Mesothelial cell of epicardium (in vitro differentiated cells): ENCODE results near the gene RGS16. TPM values are rescaled to one million over a fixed set of nuclear protein-coding genes. Genes with fewer than 3 reads are reported as not detected.

Experiments
- DNase-seq, 2 experiments: peaks; one replicate each; pipeline ENCODE4 v3.0.0; 2021; ENCODE audit warnings: low spot score in 2 of 2; ENCODE audit not compliant: unreplicated experiment in 2 of 2
- H3K27ac Mint-ChIP-seq: 2 replicates; pipeline ENCODE4 v1.8.0; 2021; ENCODE audit warnings: mixed read lengths
- H3K27me3 Mint-ChIP-seq: 2 replicates; pipeline ENCODE4 v1.8.0; 2021; ENCODE audit warnings: low read depth, mixed read lengths
- H3K36me3 Mint-ChIP-seq: 2 replicates; pipeline ENCODE4 v1.8.0; 2021; ENCODE audit warnings: mixed read lengths
- H3K4me1 Mint-ChIP-seq: 2 replicates; pipeline ENCODE4 v1.8.0; 2021; ENCODE audit warnings: mixed read lengths
- H3K4me3 Mint-ChIP-seq: 2 replicates; pipeline ENCODE4 v1.8.0; 2021; ENCODE audit warnings: mild to moderate bottlenecking, moderate library complexity, mixed read lengths
- H3K9me3 Mint-ChIP-seq: 2 replicates; pipeline ENCODE4 v1.8.0; 2021; ENCODE audit warnings: mixed read lengths
- total RNA-seq: library from RNA; stranded (reverse); gene quantifications from 3 replicates; pipeline ENCODE4 v1.2.1, GENCODE V29; 2021
- TF ChIP-seq, protein P1 (sequence below): fragments of 200-600 bp; sonication (generic); IDR thresholded peaks from one replicate; pipeline ENCODE4 v1.5.0; 2021; ENCODE audit warnings: antibody characterized with exemption; ENCODE audit not compliant: unreplicated experiment

The RGS16 gene
- total RNA-seq, 1 donor from 2014 or later = 0.74 TPM

DNA sequence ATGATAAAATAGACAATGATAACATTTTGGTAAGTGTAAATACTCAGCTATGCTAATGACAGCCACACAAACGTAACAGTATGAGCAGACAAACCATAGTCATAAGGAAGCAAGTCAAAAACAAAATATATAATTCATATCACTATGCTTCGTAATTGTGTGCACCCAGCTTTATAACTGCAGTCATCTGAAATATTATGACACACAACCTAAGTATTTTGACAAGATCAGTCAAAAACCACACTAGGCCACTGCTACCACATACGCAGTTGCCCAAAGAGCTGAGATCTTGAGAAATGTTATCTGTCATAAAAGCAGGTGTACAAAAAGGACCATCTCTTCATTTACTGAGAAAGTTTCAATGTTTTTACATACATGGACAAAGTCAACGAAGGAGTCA lies 41.1 kb downstream of the RGS16 start:
- DNase-seq = no peak
- H3K9me3 Mint-ChIP-seq = peaks cover 6% of the 10 kb centered on the region
- no peaks in the 10 kb centered on the region for H3K36me3 Mint-ChIP-seq
- TF ChIP-seq, protein P1, sequence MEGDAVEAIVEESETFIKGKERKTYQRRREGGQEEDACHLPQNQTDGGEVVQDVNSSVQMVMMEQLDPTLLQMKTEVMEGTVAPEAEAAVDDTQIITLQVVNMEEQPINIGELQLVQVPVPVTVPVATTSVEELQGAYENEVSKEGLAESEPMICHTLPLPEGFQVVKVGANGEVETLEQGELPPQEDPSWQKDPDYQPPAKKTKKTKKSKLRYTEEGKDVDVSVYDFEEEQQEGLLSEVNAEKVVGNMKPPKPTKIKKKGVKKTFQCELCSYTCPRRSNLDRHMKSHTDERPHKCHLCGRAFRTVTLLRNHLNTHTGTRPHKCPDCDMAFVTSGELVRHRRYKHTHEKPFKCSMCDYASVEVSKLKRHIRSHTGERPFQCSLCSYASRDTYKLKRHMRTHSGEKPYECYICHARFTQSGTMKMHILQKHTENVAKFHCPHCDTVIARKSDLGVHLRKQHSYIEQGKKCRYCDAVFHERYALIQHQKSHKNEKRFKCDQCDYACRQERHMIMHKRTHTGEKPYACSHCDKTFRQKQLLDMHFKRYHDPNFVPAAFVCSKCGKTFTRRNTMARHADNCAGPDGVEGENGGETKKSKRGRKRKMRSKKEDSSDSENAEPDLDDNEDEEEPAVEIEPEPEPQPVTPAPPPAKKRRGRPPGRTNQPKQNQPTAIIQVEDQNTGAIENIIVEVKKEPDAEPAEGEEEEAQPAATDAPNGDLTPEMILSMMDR = no peak
- no peak overlapping the region for H3K4me3 Mint-ChIP-seq
- H3K27ac Mint-ChIP-seq = no peak overlapping the region
- H3K27me3 Mint-ChIP-seq = peaks cover 29% of the 10 kb centered on the region
- H3K4me1 Mint-ChIP-seq = no peaks in the 10 kb centered on the region

DNA sequence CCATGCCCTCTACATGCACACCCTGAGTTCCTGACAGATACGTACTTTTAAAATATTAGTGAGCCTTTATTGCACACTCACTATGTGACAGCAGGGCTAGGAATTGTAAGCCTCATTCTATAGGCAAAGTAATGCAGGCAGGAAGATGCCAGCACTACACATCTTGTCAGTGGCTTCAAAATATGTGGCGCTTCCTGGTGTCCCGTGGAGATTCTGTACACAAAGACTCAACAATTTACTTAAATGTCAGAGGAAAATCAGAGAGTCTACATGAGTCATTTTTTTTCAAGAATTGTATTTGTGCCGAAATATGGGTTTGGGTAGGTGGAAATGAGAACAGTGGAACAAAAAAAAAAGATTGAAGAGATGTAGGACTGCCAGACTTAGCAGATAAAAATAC lies 42.7 kb downstream of the RGS16 start:
- H3K4me3 Mint-ChIP-seq = no peak overlapping the region
- peaks cover 6% of the 10 kb centered on the region for H3K9me3 Mint-ChIP-seq
- H3K36me3 Mint-ChIP-seq = no peaks in the 10 kb centered on the region

DNA sequence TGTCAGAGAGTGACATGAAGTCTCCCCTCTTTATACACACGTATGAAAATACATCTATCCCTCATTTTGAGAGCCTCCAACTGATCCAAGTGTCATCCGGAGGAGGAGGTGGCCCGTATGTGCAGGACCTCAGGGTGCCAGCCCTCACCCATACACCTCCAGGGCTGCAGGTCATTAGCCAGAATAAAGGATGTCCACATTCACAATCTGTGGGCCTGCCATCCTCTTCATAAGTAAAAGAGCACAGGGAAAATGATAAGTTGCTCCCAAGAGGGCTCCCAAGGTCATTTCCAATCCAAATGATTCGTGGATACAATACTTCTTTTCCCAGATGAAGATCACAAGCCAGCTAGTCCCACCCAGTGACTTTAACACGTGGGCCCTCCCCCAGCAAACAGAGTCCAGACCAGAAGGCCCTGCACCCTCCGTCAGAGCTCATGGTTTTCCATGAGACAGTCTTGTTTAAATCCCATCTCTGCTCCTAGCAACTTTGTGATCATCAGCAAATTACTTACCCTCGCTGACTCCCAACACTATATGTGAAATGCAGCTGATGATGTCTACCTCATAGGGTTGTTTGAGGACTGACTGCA lies 43.7 kb downstream of the RGS16 start:
- H3K9me3 Mint-ChIP-seq = peaks cover 5% of the 10 kb centered on the region
- H3K36me3 Mint-ChIP-seq = no peaks in the 10 kb centered on the region
- no peaks in the 10 kb centered on the region for H3K4me1 Mint-ChIP-seq
- no peak for DNase-seq
- peaks cover 26% of the 10 kb centered on the region for H3K27me3 Mint-ChIP-seq
- H3K4me3 Mint-ChIP-seq = no peak overlapping the region
- TF ChIP-seq, protein P1 = no peak
- H3K27ac Mint-ChIP-seq = no peak overlapping the region

More for the DNA sequence above, 42.7 kb downstream of the RGS16 start:
- peaks cover 29% of the 10 kb centered on the region for H3K27me3 Mint-ChIP-seq
- H3K4me1 Mint-ChIP-seq = no peaks in the 10 kb centered on the region
- no peak overlapping the region for H3K27ac Mint-ChIP-seq
- TF ChIP-seq, protein P1 = no peak
- DNase-seq = no peak

DNA sequence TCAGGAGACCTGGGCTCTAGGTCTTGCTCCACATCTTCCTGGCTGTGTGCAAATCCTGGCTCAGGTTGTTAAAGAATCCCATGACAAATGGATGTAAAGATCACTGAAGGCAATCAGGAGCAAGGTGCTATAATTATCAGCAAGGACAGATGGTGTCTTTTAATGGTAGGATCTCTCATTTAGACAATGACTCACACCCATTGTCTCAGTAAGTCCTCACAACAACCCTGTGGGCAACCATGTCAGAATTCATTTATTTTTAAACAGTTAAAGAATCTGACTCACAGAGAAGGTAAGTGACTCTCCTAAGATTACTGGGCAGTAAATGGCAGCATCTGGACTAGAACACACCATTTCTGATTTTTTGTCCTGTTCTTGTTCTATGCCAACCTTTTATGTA lies 47.9 kb downstream of the RGS16 start:
- Mint-ChIP-seq H3K4me3 (no peak overlapping the region), H3K4me1 (no peaks in the 10 kb centered on the region), H3K36me3 (no peaks in the 10 kb centered on the region), H3K27me3 (peaks cover 11% of the 10 kb centered on the region), H3K9me3 (peaks cover 4% of the 10 kb centered on the region), H3K27ac (no peak overlapping the region)
- TF ChIP-seq, protein P1 = no peak
- no peak for DNase-seq

DNA sequence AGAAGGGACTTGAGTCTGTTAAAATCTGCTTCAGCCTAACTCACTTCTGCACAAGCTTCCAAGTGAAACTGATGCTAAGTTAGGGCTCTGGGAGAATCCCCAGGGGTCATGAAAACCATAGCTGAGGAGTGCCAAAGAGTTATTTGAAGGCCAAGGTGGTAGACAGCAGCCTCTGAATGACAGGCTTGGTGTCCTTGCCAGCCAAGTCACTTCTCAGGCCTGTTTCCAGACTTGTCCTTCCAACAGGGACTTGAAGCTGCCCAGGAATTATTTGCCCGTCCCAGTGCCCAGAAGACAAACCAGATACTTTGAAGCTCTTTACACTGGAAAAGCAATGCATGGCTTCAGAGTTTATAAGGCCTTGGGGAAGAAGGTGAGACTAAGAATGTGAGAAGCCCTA lies 48.7 kb downstream of the RGS16 start:
- no peak overlapping the region for H3K4me3 Mint-ChIP-seq
- H3K4me1 Mint-ChIP-seq = no peaks in the 10 kb centered on the region
- no peaks in the 10 kb centered on the region for H3K36me3 Mint-ChIP-seq
- peaks cover 4% of the 10 kb centered on the region for H3K9me3 Mint-ChIP-seq
- no peak for DNase-seq
- H3K27ac Mint-ChIP-seq = no peak overlapping the region
- TF ChIP-seq, protein P1 = no peak
- H3K27me3 Mint-ChIP-seq = peaks cover 11% of the 10 kb centered on the region

DNA sequence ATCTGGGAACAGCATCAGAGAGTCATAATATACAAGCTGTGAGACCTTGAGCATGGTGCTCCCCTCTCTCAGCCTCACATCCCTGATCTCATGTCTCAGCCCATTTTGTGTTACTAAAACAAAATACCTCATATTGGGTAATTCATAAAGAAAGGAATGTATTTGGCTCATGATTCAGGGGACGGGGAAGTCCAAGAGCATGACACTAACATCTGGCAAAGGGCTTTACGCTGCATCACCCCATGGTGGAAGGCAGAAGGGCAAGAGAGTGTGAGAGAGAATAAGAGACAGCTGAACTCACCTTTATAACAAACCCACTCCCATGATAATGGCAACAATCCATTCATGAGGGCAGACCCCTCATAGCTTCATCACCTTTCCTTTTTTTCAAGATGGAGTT lies 51.7 kb downstream of the RGS16 start:
- Mint-ChIP-seq H3K4me3 (no peak overlapping the region), H3K9me3 (peaks cover 4% of the 10 kb centered on the region)

More for the DNA sequence above, 51.7 kb downstream of the RGS16 start:
- Mint-ChIP-seq H3K27ac (no peak overlapping the region), H3K27me3 (peaks cover 6% of the 10 kb centered on the region), H3K36me3 (no peaks in the 10 kb centered on the region), H3K4me1 (no peaks in the 10 kb centered on the region)
- DNase-seq = no peak
- TF ChIP-seq, protein P1 = no peak
